HL-60 (cell line): ENCODE measurements around the gene LAMTOR2.

Source experiments
- GABPA ChIP-seq: IDR thresholded peaks from 2 replicates; pipeline ENCODE4 v1.6.1; 2012; ENCODE audit warnings: low read depth
- POLR2AphosphoS5 ChIP-seq: IDR thresholded peaks from 2 replicates; pipeline ENCODE4 v1.6.1; 2012; ENCODE audit warnings: low read depth
- TF ChIP-seq, protein P1 (sequence below): IDR thresholded peaks from one replicate; pipeline ENCODE4 v1.5.1; 2011; ENCODE audit warnings: low read length, control low read depth, inconsistent platforms; ENCODE audit not compliant: insufficient read depth
- TF ChIP-seq, protein P2 (sequence below): IDR thresholded peaks from 2 replicates; pipeline ENCODE4 v1.6.1; 2012; ENCODE audit warnings: low read depth; ENCODE audit not compliant: insufficient replicate concordance

DNA sequence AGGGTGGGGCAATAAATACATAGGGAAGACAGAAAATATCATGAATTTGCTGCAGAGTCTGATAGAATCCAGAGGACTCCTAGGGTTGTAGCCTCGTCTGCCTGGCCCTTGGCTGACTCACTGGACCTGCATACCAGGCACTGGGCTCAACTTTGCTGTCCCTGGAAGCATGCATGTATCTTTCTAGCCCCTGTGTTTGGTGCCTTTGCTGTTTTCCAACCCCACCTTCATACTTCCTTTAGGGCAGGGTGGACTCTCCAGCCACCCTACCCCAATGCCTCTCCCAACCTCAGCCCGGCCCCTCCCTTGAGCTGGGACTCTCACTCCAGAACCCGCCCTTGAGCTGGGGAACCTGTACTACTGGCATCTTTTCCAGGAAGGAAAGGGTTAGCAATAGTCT lies 7.6 kb downstream of the LAMTOR2 start:
- TF ChIP-seq, protein P1, sequence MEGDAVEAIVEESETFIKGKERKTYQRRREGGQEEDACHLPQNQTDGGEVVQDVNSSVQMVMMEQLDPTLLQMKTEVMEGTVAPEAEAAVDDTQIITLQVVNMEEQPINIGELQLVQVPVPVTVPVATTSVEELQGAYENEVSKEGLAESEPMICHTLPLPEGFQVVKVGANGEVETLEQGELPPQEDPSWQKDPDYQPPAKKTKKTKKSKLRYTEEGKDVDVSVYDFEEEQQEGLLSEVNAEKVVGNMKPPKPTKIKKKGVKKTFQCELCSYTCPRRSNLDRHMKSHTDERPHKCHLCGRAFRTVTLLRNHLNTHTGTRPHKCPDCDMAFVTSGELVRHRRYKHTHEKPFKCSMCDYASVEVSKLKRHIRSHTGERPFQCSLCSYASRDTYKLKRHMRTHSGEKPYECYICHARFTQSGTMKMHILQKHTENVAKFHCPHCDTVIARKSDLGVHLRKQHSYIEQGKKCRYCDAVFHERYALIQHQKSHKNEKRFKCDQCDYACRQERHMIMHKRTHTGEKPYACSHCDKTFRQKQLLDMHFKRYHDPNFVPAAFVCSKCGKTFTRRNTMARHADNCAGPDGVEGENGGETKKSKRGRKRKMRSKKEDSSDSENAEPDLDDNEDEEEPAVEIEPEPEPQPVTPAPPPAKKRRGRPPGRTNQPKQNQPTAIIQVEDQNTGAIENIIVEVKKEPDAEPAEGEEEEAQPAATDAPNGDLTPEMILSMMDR: no peak
- TF ChIP-seq GABPA: no peak
- TF ChIP-seq, protein P2, sequence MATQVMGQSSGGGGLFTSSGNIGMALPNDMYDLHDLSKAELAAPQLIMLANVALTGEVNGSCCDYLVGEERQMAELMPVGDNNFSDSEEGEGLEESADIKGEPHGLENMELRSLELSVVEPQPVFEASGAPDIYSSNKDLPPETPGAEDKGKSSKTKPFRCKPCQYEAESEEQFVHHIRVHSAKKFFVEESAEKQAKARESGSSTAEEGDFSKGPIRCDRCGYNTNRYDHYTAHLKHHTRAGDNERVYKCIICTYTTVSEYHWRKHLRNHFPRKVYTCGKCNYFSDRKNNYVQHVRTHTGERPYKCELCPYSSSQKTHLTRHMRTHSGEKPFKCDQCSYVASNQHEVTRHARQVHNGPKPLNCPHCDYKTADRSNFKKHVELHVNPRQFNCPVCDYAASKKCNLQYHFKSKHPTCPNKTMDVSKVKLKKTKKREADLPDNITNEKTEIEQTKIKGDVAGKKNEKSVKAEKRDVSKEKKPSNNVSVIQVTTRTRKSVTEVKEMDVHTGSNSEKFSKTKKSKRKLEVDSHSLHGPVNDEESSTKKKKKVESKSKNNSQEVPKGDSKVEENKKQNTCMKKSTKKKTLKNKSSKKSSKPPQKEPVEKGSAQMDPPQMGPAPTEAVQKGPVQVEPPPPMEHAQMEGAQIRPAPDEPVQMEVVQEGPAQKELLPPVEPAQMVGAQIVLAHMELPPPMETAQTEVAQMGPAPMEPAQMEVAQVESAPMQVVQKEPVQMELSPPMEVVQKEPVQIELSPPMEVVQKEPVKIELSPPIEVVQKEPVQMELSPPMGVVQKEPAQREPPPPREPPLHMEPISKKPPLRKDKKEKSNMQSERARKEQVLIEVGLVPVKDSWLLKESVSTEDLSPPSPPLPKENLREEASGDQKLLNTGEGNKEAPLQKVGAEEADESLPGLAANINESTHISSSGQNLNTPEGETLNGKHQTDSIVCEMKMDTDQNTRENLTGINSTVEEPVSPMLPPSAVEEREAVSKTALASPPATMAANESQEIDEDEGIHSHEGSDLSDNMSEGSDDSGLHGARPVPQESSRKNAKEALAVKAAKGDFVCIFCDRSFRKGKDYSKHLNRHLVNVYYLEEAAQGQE: no peak
- TF ChIP-seq POLR2AphosphoS5: no peak
